Stimulated activated CD8-positive, alpha-beta memory T cell treated with anti-CD3 and anti-CD28 coated beads, Interleukin-2, amount 100 ng/mL, for 1 hour (primary cell): ENCODE measurements around the gene SSTR1.

Experiments
- DNase-seq, 2 donors: peaks; one replicate each; pipeline ENCODE4 v3.0.0-alpha.2; 2020; ENCODE audit warnings: low read depth in 2 of 2

SSTR1 gene

DNA sequence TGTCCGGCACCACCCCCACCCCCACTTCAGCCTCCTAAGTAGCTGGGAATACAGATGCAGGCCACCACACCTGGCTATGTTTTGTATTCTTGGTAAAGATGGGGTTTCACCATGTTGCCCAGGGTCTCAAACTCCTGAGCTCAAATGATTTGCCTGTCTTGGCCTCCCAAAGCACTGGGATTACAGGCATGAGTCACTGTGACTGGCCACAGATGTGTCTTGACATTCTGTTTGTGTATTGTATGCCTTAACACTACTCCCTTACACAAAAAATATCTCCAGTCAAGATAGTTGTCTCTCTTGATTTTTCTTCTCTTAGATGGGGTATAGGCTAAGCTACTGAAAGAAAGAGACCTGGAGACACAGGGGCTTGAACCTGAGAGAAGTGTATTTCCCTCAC is 30.6 kb downstream of the SSTR1 start:
- DNase-seq = no peak

DNA sequence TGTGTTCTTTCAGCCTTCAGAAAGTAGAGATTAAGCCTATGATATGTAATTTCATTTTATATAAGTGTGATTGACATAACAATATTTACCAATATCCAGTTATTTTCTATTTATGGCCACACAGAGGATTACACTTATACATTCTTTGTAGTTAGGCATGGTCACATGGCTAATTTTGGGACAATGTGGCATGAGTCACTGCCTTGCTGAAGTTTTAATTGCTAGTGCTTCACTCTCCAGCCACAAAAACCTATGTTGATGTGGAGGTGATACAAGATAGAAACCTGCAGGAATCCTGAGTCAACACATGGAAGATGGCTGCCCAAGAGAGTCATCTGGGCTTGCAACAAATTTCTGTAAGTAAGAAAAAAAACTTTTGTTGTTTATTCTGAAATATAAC is 31.2 kb downstream of the SSTR1 start:
- DNase-seq = no peak

DNA sequence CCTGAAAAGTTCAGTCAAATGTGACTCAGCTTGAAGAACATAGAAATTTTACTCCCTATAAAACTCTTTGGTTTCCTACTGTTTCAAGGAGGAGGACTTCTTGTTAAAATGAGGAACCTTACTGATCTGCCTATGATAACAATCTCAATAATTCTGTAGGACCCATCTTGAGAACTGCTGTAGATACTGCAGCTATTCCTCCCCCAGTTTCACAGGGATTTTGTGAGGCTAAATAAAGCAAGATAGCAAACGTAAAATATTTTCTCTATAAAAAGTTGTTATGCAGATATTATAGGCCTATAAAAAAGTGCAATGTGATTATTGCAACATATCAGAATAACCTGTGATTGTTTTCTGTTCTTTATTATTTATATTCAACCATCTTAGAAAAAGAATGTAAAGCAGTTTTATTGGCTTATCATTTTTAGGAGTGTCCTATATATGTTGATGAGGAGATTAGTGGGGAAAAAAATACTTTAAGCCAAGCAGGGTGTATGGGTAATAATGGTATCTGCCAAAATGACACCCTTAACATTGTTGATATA is 36.1 kb downstream of the SSTR1 start:
- DNase-seq = no peak

DNA sequence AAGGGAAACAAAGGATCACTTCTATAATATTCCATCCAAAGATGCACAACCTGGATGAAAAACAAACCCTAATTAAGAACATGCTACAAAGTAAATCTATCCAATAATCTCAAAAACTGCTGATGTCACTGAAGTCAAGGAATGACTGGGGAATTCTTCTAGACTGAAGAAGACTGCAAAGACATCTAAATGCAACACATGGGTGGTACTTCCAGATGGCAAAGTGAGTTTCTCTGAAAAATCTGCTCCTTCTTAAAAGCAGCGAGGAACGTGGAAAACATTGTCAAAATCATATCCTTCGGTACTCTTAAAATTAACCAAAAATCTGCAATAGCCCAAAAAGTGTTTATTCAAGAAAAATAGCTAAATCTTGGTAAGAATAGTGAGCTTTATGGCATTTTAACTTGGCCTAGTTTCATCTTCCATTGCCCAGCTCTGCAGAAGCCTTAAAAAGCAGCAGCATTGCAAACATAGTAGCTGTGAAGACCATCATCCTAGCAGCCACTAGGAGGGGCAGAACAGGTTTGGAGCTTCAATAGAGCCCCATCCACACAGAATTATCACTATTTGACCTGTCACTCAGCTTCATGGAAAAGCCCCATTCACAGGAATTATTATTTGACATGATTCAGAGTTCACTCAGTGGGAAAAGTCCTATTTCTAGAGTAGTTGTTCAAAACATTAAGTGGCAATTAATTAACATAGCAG is 40.8 kb downstream of the SSTR1 start:
- DNase-seq = no peak

DNA sequence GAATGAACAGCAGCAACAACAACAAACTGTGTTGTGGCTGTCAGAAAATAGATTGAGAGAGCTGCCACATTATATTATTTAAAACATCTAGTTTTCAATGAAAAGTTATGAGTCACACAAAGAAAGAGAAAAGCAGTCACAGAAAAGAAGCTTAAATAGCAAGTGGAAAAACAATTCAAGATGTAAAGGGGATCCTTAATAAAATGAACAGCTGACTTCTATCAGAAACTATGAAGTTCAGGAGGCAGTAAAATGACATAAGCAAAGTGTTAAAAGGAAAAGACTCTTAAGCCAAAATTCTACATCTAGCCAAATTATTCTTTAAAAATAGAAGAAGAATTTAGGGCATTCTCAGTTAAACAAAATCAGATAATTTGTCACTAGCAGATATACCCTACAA is 42.6 kb downstream of the SSTR1 start:
- no peak for DNase-seq

DNA sequence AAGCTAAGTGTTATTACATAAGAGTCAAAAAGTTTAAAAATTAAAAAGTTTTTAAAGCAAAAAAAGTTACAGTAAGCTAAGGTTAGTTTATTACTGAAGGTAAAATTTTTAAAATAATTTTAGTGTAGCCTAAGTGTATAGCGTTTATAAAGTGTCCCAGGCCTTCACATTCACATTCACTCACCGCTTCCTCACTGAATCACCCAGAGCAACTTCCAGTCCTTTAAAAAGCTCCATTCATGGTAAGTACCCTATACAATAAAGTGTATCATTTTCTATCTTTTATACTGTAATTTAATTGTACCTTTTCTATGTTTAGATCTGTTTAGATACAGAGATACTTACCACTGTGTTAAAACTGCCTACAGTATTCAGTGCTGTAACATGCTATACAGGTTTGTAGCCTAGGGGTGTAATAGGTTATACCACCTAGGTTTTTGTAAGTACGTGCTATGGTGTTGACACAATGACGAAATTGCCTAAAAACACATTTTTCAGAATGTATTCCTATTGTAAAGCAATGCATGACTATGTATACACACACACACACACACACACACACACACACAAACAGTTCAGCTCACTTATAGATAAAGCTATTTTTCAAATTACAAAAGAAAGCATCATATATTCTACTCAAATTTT is 44.5 kb downstream of the SSTR1 start:
- DNase-seq = no peak

DNA sequence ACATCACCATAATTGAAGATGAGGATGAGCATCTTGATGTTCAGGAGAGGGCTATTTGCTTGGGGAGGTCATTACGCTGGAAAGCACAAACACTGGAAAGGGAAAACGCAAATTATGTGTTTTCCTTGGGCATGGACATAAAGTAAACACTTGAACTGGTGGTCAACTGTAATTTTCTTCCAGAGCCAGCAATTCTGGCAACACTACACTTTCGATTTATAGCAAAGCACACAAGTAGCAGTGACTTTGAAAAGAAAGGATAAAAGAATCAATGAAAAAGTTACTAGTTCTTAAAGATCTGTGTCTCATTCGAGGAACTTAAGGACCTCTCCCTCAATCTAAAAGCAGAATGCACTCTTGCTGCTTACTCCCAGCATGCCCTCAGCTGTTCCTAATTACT is 46.0 kb downstream of the SSTR1 start:
- DNase-seq = no peak

DNA sequence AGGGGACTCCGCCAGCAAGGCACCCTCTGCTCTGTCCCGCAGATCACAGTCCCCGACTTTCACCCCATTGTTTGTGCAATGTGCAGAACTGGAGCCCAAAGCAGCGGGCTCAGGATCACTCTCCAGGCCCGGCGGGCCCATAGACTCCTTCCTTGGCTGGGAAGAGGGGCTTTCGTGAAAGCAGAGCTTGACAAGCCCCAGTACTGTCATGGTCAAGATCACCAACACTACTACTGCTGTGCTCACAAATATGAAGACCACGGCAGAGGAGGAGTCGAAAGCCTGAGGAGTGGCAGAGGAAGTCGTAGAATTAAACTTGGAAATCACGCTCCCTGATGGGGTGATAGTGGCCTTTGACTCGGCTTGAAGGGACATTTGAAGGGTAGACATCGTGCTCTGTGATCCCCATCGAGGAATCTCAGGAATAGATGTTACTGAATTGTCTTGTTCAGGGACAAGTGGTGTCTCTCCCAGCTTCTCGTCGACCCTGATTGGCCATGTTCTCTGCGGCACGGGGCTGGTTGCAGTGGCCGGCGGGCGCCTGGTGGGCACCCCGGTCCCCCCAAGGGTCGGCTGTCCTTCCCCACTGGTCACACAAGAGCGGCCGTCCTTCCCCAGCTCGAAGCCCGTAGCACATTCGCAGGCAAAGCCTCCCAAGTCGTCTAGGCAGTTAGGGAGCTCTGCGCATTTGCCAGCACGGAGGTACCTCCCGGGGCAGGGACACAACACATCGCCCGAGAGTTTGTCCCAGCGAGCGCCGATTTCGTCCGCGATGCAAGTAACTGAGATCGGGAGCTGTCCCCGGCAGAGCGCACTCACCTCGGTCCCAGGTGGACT is 47.1 kb downstream of the SSTR1 start:
- no peak for DNase-seq

DNA sequence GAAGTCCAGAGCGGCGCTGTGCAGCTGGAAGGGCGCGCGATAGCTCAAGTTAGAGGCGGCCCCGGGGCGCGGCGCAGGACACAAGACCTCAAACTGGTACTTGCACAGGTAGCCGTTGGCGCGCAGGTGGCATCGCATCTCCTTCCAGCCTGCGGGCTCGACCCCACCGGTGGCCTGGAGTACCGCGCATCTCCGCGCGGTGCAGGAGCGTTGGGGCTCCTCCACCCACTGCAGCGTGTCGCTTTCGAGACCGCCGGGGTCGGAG is 47.6 kb downstream of the SSTR1 start:
- DNase-seq = no peak

DNA sequence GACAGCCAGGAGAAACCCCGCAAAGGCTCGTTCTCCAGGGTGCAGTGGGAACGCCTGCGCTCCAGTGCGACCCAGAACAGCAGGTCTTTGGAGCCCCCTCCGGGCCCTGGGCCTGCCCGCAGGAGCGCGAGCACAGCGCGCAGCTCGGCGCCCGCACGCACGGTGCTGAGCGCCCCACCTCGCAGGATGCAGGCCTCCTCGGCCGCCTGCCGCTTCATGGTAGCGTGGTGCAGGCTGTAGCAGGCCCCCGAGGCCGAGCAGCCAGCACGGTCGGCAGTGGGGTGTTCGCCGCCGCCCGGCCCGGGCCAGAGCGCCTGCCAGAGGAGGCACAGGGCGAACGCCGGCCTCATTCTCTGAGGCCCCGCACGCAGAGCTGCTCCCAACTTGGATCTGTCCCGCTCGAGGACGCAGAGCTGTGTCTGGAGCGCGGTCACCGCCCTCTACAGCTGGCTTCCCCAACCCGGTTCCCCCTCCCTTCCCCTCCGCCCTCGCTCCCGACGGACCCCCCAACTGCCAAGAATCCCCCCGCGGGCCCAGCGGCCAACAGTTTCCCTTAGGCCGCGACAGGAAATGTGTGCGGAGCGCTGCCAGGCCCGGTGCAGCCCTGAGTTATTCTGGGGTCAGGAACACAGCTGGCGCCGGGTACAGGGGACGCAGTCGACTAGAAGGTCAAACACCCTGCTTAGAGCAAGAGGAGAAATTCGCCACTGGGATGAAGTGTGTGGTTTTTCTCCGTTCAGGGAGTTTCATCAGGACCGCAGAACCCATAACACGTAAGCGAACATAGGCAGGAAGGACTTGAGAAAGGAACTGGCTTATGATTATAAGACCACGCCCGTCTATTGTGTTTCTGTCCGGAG is 48.2 kb downstream of the SSTR1 start, which contains the start of gene CLEC14A:
TSS of gene CLEC14A (minus strand) at position 421 of the 860 bp plus-strand sequence. CDS start at position 350, 71 bp downstream.
- no peak for DNase-seq

DNA sequence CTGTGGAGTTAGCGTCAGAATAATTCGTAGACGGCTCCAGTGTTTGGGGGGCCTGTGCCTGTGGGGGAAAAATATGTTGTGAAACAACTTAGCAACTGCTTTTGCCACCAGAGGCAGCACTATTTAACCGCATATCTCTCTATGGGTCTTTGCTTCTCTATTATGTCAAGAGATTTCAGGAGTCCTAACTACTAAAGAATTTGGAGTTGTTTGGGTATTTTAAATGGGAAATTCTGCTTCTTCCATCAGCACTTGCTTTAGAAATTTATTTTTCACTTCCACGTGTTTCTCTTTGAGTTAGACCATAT is 48.8 kb downstream of the SSTR1 start:
- DNase-seq = no peak

DNA sequence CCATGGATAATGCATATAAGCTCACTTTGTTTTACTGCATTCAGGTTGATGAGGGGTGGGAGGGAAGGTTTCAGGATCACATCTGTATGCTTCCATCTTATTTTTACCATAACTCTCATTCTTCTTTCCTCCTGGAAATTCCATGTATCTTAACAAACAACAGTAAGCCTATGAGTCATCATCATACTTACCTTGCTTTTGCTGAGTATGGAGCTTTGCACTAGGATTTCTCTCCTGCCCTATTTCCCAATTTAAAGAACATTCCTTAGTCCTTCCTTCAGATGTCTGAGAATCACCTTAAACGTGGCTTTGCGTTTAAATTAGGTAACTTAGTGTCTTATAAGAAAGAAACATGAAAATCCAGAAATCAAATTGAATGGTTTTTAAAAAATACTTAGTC is 49.8 kb downstream of the SSTR1 start:
- DNase-seq = no peak

DNA sequence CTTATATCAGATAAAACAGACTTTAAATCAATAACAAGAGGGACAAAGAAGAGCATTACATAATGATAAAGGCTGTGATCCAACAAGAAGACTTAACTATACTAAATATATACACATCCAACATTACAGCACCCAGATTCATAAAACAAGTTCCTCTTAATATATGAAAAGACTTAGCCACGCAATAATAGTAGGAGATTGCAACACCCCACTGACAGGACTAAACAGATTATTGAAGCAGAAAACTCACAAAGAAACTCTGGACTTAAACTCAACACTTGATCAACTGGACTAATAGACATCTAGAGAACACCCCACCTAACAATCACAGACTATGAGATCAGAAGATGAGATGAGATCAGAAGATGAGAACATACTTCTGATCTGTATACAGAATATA is 53.9 kb downstream of the SSTR1 start:
- no peak for DNase-seq
